Measurements from ENCODE around the gene ASAP2.
"Not testable (repeated sequence)": the region's sequence is repeated elsewhere in the genome, so short reads cannot be mapped to it uniquely, and the experiment has no call there.

The ASAP2 gene

DNA sequence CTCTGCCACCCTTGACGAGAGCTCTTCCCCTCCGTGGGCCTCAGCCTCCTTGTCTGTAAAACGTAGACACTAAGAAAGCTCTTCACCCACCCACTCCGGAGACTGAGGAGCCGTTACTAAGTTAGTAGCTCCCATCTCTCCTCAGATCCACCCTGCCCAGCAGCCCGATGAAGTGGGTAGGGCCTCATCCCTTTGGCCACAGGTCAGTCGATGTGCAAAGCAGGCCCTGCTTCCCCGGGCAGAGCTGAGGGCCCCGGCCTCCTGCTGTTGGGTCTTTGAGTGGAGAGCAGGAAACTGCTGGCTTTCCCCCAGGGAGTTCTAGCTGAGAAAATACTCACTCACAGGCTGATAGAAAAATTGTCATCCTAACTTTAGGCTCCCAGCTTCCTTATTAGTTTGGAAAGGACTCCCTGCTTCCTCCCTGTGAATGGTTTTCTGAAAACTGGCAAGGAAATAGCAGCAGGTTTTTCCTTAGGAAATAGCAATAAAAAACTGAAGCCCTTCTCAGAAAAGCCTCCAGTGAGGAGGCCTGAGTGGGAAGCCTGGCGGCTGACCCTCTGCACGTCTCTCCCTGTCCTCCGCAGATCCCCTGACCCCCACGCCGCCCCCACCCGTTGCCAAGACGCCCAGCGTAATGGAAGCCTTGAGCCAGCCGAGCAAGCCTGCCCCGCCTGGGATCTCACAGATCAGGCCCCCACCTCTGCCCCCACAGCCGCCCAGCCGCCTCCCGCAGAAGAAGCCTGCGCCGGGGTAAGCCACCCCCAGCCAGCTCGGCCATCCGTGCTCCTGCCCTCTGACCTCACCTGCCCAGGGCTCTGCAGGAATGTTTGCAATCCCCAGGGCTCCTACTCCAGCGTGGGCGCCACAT is 186.5 kb downstream of the ASAP2 start:
- TF ChIP-seq, protein P1, sequence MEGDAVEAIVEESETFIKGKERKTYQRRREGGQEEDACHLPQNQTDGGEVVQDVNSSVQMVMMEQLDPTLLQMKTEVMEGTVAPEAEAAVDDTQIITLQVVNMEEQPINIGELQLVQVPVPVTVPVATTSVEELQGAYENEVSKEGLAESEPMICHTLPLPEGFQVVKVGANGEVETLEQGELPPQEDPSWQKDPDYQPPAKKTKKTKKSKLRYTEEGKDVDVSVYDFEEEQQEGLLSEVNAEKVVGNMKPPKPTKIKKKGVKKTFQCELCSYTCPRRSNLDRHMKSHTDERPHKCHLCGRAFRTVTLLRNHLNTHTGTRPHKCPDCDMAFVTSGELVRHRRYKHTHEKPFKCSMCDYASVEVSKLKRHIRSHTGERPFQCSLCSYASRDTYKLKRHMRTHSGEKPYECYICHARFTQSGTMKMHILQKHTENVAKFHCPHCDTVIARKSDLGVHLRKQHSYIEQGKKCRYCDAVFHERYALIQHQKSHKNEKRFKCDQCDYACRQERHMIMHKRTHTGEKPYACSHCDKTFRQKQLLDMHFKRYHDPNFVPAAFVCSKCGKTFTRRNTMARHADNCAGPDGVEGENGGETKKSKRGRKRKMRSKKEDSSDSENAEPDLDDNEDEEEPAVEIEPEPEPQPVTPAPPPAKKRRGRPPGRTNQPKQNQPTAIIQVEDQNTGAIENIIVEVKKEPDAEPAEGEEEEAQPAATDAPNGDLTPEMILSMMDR (conservative IDR thresholded peaks at IDR 0.05; ENCODE audit: low read length) = no peak
- TF ChIP-seq EZH2phosphoT487 (IDR thresholded peaks at IDR 0.05; ENCODE audit: borderline replicate concordance) = no peak
- Histone ChIP-seq H3K4me2 (ENCODE audit: low read depth, low read length, poor library complexity, severe bottlenecking) (no peak overlapping the region), H3K4me3 (ENCODE audit: low read length, poor library complexity, severe bottlenecking) (no peak overlapping the region), H3K4me1 (ENCODE audit: insufficient read depth, low read length, poor library complexity, severe bottlenecking) (no peaks in the 10 kb centered on the region), H3K9me2 (replicated peaks; ENCODE audit: low read depth, low read length) (no peaks in the 10 kb centered on the region), H3K9ac (ENCODE audit: low read depth, low read length, poor library complexity, severe bottlenecking) (no peak overlapping the region), H3K79me2 (ENCODE audit: insufficient read depth, low read length) (no peaks in the 10 kb centered on the region), H3K36me3 (ENCODE audit: insufficient read depth, low read length) (peaks cover 19% of the 10 kb centered on the region; the same call in 1 of the 2 replicates), H2AFZ (ENCODE audit: low read length) (no peak overlapping the region), H3K27me3 (ENCODE audit: insufficient read depth, low read length, poor library complexity, severe bottlenecking) (no peaks in the 10 kb centered on the region), H3K9me3 (ENCODE audit: insufficient read depth, low read depth, low read length) (no peaks in the 10 kb centered on the region), H4K20me1 (ENCODE audit: insufficient read depth, low read length, poor library complexity, severe bottlenecking) (no peaks in the 10 kb centered on the region), H3F3A (ENCODE audit: low read depth) (no peaks in the 10 kb centered on the region)

DNA sequence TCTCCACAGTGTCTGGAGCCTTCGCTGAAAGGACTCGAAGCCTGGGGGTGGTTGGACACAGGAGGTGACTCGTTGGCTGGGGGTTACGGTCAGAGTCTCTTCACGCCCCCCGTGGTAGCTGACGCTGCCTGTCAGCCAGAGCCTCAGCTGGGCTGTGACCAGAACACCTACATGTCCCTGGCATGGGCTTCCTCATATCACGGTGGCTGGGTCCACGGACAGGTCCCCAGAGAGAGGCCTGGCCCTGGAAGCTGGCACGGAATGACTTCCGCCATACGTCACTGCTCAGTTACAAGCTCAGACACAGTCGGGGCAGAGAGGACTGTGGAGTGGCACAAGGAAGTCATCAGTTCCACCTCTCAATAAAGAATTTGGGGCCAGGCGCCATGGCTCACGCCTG is 188.2 kb downstream of the ASAP2 start:
- no peaks in the 10 kb centered on the region for H3K9me2 ChIP-seq (replicated peaks; ENCODE audit: low read depth, low read length)
- peaks cover 1% of the 10 kb centered on the region; the same call in 1 of the 2 replicates for H3F3A ChIP-seq (ENCODE audit: low read depth)
- no peaks in the 10 kb centered on the region for H4K20me1 ChIP-seq (ENCODE audit: insufficient read depth, low read length, poor library complexity, severe bottlenecking)
- no peak overlapping the region for H3K4me3 ChIP-seq (ENCODE audit: low read length, poor library complexity, severe bottlenecking)
- no peaks in the 10 kb centered on the region for H3K79me2 ChIP-seq (ENCODE audit: insufficient read depth, low read length)
- no peaks in the 10 kb centered on the region for H3K9me3 ChIP-seq (ENCODE audit: insufficient read depth, low read depth, low read length)
- no peaks in the 10 kb centered on the region for H3K27me3 ChIP-seq (ENCODE audit: insufficient read depth, low read length, poor library complexity, severe bottlenecking)
- no peak overlapping the region for H3K4me2 ChIP-seq (ENCODE audit: low read depth, low read length, poor library complexity, severe bottlenecking)
- H3K9ac ChIP-seq (ENCODE audit: low read depth, low read length, poor library complexity, severe bottlenecking) = no peak overlapping the region
- peaks cover 12% of the 10 kb centered on the region; the same call in 1 of the 2 replicates for H3K36me3 ChIP-seq (ENCODE audit: insufficient read depth, low read length)
- H2AFZ ChIP-seq (ENCODE audit: low read length) = no peak overlapping the region
- TF ChIP-seq, protein P1 (conservative IDR thresholded peaks at IDR 0.05; ENCODE audit: low read length) = no peak
- TF ChIP-seq EZH2phosphoT487 (IDR thresholded peaks at IDR 0.05; ENCODE audit: borderline replicate concordance) = no peak
- H3K4me1 ChIP-seq (ENCODE audit: insufficient read depth, low read length, poor library complexity, severe bottlenecking) = peaks cover 6% of the 10 kb centered on the region

DNA sequence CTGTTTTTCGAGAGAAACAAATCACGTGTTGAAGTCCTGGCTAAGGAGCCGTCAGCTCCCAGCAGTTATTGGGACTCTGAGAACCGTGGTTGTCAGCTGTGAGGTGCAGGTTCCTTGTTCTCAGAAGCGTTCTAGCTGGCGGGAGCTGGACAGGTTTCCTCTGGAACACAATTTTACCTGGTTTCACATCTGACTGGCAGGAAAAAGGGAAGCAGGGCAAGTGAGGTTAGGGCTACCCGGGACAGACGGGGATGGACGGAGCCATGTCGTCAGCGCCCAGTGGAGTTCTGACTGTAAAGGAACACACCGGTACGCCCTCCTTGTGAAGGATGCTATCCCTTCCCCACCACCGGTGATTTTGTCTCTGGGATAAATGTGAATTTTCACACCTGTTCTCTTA is 190.6 kb downstream of the ASAP2 start:
- H3K9me3 ChIP-seq (ENCODE audit: insufficient read depth, low read depth, low read length) = no peaks in the 10 kb centered on the region
- no peak overlapping the region for H2AFZ ChIP-seq (ENCODE audit: low read length)
- TF ChIP-seq, protein P1 (conservative IDR thresholded peaks at IDR 0.05; ENCODE audit: low read length) = no peak
- no peak for TF ChIP-seq EZH2phosphoT487 (IDR thresholded peaks at IDR 0.05; ENCODE audit: borderline replicate concordance)
- no peaks in the 10 kb centered on the region for H4K20me1 ChIP-seq (ENCODE audit: insufficient read depth, low read length, poor library complexity, severe bottlenecking)
- peaks cover 8% of the 10 kb centered on the region; the same call in 1 of the 2 replicates for H3K36me3 ChIP-seq (ENCODE audit: insufficient read depth, low read length)
- H3K4me1 ChIP-seq (ENCODE audit: insufficient read depth, low read length, poor library complexity, severe bottlenecking) = peaks cover 7% of the 10 kb centered on the region
- peaks cover 3% of the 10 kb centered on the region; the same call in 1 of the 2 replicates for H3F3A ChIP-seq (ENCODE audit: low read depth)
- no peaks in the 10 kb centered on the region for H3K79me2 ChIP-seq (ENCODE audit: insufficient read depth, low read length)
- no peaks in the 10 kb centered on the region for H3K27me3 ChIP-seq (ENCODE audit: insufficient read depth, low read length, poor library complexity, severe bottlenecking)
- H3K4me3 ChIP-seq (ENCODE audit: low read length, poor library complexity, severe bottlenecking) = no peak overlapping the region
- H3K9ac ChIP-seq (ENCODE audit: low read depth, low read length, poor library complexity, severe bottlenecking) = no peak overlapping the region
- H3K4me2 ChIP-seq (ENCODE audit: low read depth, low read length, poor library complexity, severe bottlenecking) = no peak overlapping the region
- H3K9me2 ChIP-seq (replicated peaks; ENCODE audit: low read depth, low read length) = no peaks in the 10 kb centered on the region

DNA sequence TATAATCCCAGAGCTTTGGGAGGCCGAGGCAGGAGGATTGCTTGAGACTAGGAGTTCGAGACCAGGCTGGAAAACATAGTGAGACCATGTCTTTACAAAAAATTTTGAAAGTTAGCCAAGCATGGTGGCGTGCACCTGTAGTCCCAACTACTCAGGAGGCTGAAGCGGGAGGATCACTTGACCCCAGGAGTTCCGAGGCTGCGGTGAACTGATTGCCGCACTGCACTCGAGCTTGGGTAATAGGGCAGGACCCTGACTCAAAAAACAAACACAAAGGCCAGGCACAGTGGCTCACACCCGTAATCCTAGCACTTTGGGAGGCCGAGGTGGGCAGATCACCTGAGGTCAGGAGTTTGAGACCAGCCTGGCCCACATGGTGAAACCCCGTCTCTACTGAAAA is 191.6 kb downstream of the ASAP2 start:
- not testable (repeated sequence) for H3K4me2 ChIP-seq (ENCODE audit: low read depth, low read length, poor library complexity, severe bottlenecking); H2AFZ ChIP-seq (ENCODE audit: low read length); H3K9me2 ChIP-seq (replicated peaks; ENCODE audit: low read depth, low read length); H3K9me3 ChIP-seq (ENCODE audit: insufficient read depth, low read depth, low read length); H3K9ac ChIP-seq (ENCODE audit: low read depth, low read length, poor library complexity, severe bottlenecking); H3F3A ChIP-seq (ENCODE audit: low read depth); H3K27me3 ChIP-seq (ENCODE audit: insufficient read depth, low read length, poor library complexity, severe bottlenecking); H3K4me1 ChIP-seq (ENCODE audit: insufficient read depth, low read length, poor library complexity, severe bottlenecking); H4K20me1 ChIP-seq (ENCODE audit: insufficient read depth, low read length, poor library complexity, severe bottlenecking); H3K4me3 ChIP-seq (ENCODE audit: low read length, poor library complexity, severe bottlenecking); H3K79me2 ChIP-seq (ENCODE audit: insufficient read depth, low read length)
- H3K36me3 ChIP-seq (ENCODE audit: insufficient read depth, low read length) = peaks cover 13% of the 10 kb centered on the region; the same call in 1 of the 2 replicates
